ENCODE data around the gene GMFB.

DNA sequence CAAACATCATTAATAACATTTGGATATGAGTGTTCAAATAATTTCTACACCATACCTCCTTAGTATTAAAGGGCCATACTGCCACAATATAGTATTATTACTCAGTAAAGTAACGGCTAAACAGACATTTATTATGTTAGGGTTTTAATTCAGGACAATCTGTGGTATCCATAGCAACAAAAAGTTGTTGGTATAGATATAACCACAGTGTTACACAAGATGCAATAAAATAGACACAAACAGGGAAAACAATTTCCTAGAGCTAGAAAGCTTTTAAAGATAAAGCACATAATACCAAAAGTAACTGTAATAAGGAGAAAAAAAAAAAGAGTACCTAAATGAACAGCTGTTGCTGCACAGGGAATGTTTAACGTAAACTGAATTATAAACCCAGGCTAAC lies 63.7 kb downstream of the GMFB start:
- no peak for TF ChIP-seq CTCF (IDR thresholded peaks at IDR 0.05; ENCODE audit: low read depth, low read length)
- no peak for TF ChIP-seq POLR2A (IDR thresholded peaks at IDR 0.05; ENCODE audit: extremely low read depth, insufficient read length)
- TF ChIP-seq, protein P1, sequence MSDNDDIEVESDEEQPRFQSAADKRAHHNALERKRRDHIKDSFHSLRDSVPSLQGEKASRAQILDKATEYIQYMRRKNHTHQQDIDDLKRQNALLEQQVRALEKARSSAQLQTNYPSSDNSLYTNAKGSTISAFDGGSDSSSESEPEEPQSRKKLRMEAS (IDR thresholded peaks at IDR 0.05; ENCODE audit: low read depth, low read length) = no peak
- no peak for TF ChIP-seq MYC (IDR thresholded peaks at IDR 0.05; ENCODE audit: low read depth, low read length)

Measured in NB4 (cell line).